ENCODE measurements around the gene FBXL7. TPM values are rescaled to one million over a fixed set of nuclear protein-coding genes. Genes with fewer than 3 reads are reported as not detected.

FBXL7 gene
- total RNA-seq, 4 donors from 2014 or later = 6.5 to 37.0 (median 19.7) TPM

DNA sequence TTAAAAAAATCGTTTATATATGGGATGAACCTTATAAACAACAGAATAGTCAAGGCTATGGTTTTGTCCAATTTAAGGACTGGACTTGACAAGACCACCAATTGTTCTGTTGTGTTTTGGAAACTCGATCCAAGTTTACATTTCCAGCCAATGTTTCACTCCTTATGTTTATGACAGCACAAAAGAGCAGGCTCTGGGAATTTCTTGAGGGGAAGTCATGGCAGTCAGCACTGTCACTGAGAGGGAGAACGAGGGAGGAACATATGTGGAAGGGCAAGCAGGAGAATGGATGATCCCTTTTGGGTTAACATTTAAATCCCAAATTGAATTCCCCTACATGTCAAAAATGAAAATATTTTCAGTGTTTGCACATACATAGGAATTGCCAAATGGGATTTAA, 387.1 kb downstream of the FBXL7 start:
- intact Hi-C loops (cut with DNase I; ENCODE audit: low total_unique reads) = no loop called here
- no peaks in the 10 kb centered on the region for H3K4me1 ChIP-seq
- no peaks in the 10 kb centered on the region for H3K27me3 ChIP-seq
- DNase-seq = no peak
- no peak overlapping the region for H3K4me3 ChIP-seq
- no peaks in the 10 kb centered on the region for H3K9me3 ChIP-seq
- TF ChIP-seq, protein P1, sequence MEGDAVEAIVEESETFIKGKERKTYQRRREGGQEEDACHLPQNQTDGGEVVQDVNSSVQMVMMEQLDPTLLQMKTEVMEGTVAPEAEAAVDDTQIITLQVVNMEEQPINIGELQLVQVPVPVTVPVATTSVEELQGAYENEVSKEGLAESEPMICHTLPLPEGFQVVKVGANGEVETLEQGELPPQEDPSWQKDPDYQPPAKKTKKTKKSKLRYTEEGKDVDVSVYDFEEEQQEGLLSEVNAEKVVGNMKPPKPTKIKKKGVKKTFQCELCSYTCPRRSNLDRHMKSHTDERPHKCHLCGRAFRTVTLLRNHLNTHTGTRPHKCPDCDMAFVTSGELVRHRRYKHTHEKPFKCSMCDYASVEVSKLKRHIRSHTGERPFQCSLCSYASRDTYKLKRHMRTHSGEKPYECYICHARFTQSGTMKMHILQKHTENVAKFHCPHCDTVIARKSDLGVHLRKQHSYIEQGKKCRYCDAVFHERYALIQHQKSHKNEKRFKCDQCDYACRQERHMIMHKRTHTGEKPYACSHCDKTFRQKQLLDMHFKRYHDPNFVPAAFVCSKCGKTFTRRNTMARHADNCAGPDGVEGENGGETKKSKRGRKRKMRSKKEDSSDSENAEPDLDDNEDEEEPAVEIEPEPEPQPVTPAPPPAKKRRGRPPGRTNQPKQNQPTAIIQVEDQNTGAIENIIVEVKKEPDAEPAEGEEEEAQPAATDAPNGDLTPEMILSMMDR (IDR thresholded peaks at IDR 0.05) = no peak
- TF ChIP-seq POLR2A (IDR thresholded peaks at IDR 0.05) = no peak
- H3K27ac ChIP-seq = no peak overlapping the region
- H3K36me3 ChIP-seq = no peaks in the 10 kb centered on the region

DNA sequence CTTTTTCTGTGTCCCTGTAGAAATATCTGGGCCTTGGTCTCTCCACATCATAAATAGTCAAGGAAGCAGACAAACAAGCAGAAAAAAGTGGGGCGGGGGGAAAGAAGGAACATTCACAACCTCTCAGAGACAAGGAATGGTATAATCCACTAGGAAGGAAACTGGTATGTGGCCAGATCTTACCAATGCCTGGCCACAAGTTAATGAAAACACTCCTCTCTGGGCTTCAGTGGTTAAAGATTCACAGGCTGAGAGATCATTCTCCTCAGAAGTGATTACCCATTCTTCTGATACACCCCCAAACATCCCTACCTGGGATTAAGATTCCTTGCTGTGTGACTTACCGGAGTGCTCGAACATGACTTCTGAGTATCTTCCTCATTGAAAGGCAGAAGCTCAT, 389.0 kb downstream of the FBXL7 start:
- intact Hi-C loops (cut with DNase I; ENCODE audit: low total_unique reads) = no loop called here
- no peaks in the 10 kb centered on the region for H3K4me1 ChIP-seq
- H3K36me3 ChIP-seq = no peaks in the 10 kb centered on the region
- H3K4me3 ChIP-seq = no peak overlapping the region
- H3K27ac ChIP-seq = no peak overlapping the region
- TF ChIP-seq, protein P1 (IDR thresholded peaks at IDR 0.05) = no peak
- TF ChIP-seq POLR2A (IDR thresholded peaks at IDR 0.05) = no peak
- H3K27me3 ChIP-seq = no peaks in the 10 kb centered on the region
- H3K9me3 ChIP-seq = no peaks in the 10 kb centered on the region
- no peak for DNase-seq

GRCh38 chr5:15893866-15894265, 393.9 kb downstream of the FBXL7 start:
- no peaks in the 10 kb centered on the region for H3K36me3 ChIP-seq
- intact Hi-C loops (cut with DNase I; ENCODE audit: low total_unique reads) = no loop called here
- H3K27me3 ChIP-seq = no peaks in the 10 kb centered on the region
- no peak overlapping the region for H3K27ac ChIP-seq
- no peaks in the 10 kb centered on the region for H3K4me1 ChIP-seq
- no peak for TF ChIP-seq POLR2A (IDR thresholded peaks at IDR 0.05)
- TF ChIP-seq, protein P1 (IDR thresholded peaks at IDR 0.05) = no peak
- no peaks in the 10 kb centered on the region for H3K9me3 ChIP-seq
- no peak overlapping the region for H3K4me3 ChIP-seq
- no peak for DNase-seq

- Histone ChIP-seq H3K9me3 (no peaks in the 10 kb centered on the region), H3K4me1 (no peaks in the 10 kb centered on the region), H3K27ac (no peak overlapping the region), H3K4me3 (no peak overlapping the region), H3K27me3 (no peaks in the 10 kb centered on the region), H3K36me3 (no peaks in the 10 kb centered on the region)
- DNase-seq = peak in 1 of 2 donors; percentile 17
- intact Hi-C loops (cut with DNase I; ENCODE audit: low total_unique reads) = no loop called here
- TF ChIP-seq POLR2A (IDR thresholded peaks at IDR 0.05) = no peak
- TF ChIP-seq, protein P1 (IDR thresholded peaks at IDR 0.05) = no peak
Measured at GRCh38 chr5:15897656-15898055, 397.7 kb downstream of the FBXL7 start.

- no peak overlapping the region for H3K4me3 ChIP-seq
Measured at GRCh38 chr5:15898641-15899040, 398.7 kb downstream of the FBXL7 start.

More at GRCh38 chr5:15898641-15899040, 398.7 kb downstream of the FBXL7 start:
- intact Hi-C loops (cut with DNase I; ENCODE audit: low total_unique reads) = no loop called here
- TF ChIP-seq POLR2A (IDR thresholded peaks at IDR 0.05) = no peak
- TF ChIP-seq, protein P1 (IDR thresholded peaks at IDR 0.05) = no peak
- Histone ChIP-seq H3K27ac (no peak overlapping the region), H3K36me3 (no peaks in the 10 kb centered on the region), H3K27me3 (no peaks in the 10 kb centered on the region), H3K4me1 (no peaks in the 10 kb centered on the region), H3K9me3 (no peaks in the 10 kb centered on the region)
- DNase-seq = no peak
